ENCODE measurements around the gene NAV3.

NAV3 gene

GRCh38 chr12:77830583-77831351 lies at the start of gene NAV3:
NAV3 (plus strand) TSS chr12:77830894; CDS start chr12:77831462, 568 bp downstream.
- no peak for TF ChIP-seq CTCF (IDR thresholded peaks at IDR 0.05)

GRCh38 chr12:77782034-77782433 lies 48.7 kb upstream of the NAV3 start:
- no peak for TF ChIP-seq CTCF (IDR thresholded peaks at IDR 0.05)

- no peak for TF ChIP-seq CTCF (IDR thresholded peaks at IDR 0.05)
These were observed 47.9 kb upstream of the NAV3 start for GRCh38 chr12:77782766-77783165.

- TF ChIP-seq CTCF (IDR thresholded peaks at IDR 0.05): no peak
These were observed 45.5 kb upstream of the NAV3 start for GRCh38 chr12:77785211-77785610.

- TF ChIP-seq CTCF (IDR thresholded peaks at IDR 0.05): no peak
These were observed 44.0 kb upstream of the NAV3 start for GRCh38 chr12:77786675-77787074.

- no peak for TF ChIP-seq CTCF (IDR thresholded peaks at IDR 0.05)
These were observed 42.2 kb upstream of the NAV3 start for GRCh38 chr12:77788231-77789168.

- no peak for TF ChIP-seq CTCF (IDR thresholded peaks at IDR 0.05)
These were observed 35.0 kb upstream of the NAV3 start for GRCh38 chr12:77795699-77796098.
